ENCODE results near the gene JAM3. TPM values are rescaled to one million over a fixed set of nuclear protein-coding genes. Genes with fewer than 3 reads are reported as not detected.
A peak's percentile ranks its signal among the peaks of the same experiment; 100 is the strongest.

The JAM3 gene
- total RNA-seq, 4 donors from 2014 or later: 13.3 to 36.0 (median 16.8) TPM

- Histone ChIP-seq H3K27ac (no peak overlapping the region), H3K9me3 (no peaks in the 10 kb centered on the region), H3K4me3 (replicated peaks in 1 of 3) (no peak overlapping the region), H3K27me3 (no peaks in the 10 kb centered on the region), H3K36me3 (no peaks in the 10 kb centered on the region), H3K4me1 (peaks cover 0 to 7% of the 10 kb centered on the region in 2 donors)
- DNase-seq: peak in 1 of 2 donors; percentile 27
- WGBS, 2 donors: 41 to 58% methylated on average over 6 to 11 of the region's 11 CpGs
- TF ChIP-seq CTCF (IDR thresholded peaks at IDR 0.05) (no peak), POLR2A (IDR thresholded peaks at IDR 0.05) (no peak)
- intact Hi-C loops (cut with DNase I): no loop called here
Observed at GRCh38 chr11:134047586-134047999, 21.3 kb upstream of the JAM3 start.

GRCh38 chr11:134048028-134048427 is 20.8 kb upstream of the JAM3 start:
- Histone ChIP-seq H3K27me3 (no peaks in the 10 kb centered on the region), H3K9me3 (no peaks in the 10 kb centered on the region), H3K4me1 (peaks cover 0 to 7% of the 10 kb centered on the region in 2 donors), H3K27ac (no peak overlapping the region), H3K36me3 (no peaks in the 10 kb centered on the region), H3K4me3 (replicated peaks in 1 of 3) (no peak overlapping the region)
- TF ChIP-seq POLR2A (IDR thresholded peaks at IDR 0.05) (no peak), CTCF (IDR thresholded peaks at IDR 0.05) (no peak)
- WGBS, 2 donors: 77 to 85% methylated on average over 9 of the region's 9 CpGs
- no peak for DNase-seq
- intact Hi-C loops (cut with DNase I): no loop called here

GRCh38 chr11:134049303-134049702 is 19.6 kb upstream of the JAM3 start:
- Histone ChIP-seq H3K9me3 (no peaks in the 10 kb centered on the region), H3K27me3 (no peaks in the 10 kb centered on the region), H3K4me1 (peaks cover 0 to 7% of the 10 kb centered on the region in 2 donors), H3K4me3 (replicated peaks in 1 of 3) (no peak overlapping the region), H3K36me3 (no peaks in the 10 kb centered on the region), H3K27ac (no peak overlapping the region)
- DNase-seq: no peak
- intact Hi-C loops (cut with DNase I): no loop called here
- WGBS, 2 donors: 31% methylated on average over 11 of the region's 11 CpGs
- no peak for TF ChIP-seq CTCF (IDR thresholded peaks at IDR 0.05)
- no peak for TF ChIP-seq POLR2A (IDR thresholded peaks at IDR 0.05)

GRCh38 chr11:134050541-134051383 is 18.1 kb upstream of the JAM3 start:
- DNase-seq: peak; percentile 64 to 76
- intact Hi-C loops (cut with DNase I): loop anchor here (5.0 kb wide), 1 partner anchor 87 kb away; no protein-coding TSS in a partner anchor
- no peaks in the 10 kb centered on the region for H3K27me3 ChIP-seq
- TF ChIP-seq POLR2A (IDR thresholded peaks at IDR 0.05) (peak in 1 of 2 donors; percentile 8), CTCF (IDR thresholded peaks at IDR 0.05) (peak; percentile 80 to 96 (median 88))
- no peak overlapping the region for H3K27ac ChIP-seq
- WGBS, 2 donors: 39 to 42% methylated on average over 37 to 41 of the region's 43 CpGs
- H3K9me3 ChIP-seq: no peaks in the 10 kb centered on the region
- H3K36me3 ChIP-seq: no peaks in the 10 kb centered on the region
- H3K4me3 ChIP-seq (replicated peaks in 1 of 3): no peak overlapping the region
- H3K4me1 ChIP-seq: peaks cover 0 to 7% of the 10 kb centered on the region in 2 donors

DNA sequence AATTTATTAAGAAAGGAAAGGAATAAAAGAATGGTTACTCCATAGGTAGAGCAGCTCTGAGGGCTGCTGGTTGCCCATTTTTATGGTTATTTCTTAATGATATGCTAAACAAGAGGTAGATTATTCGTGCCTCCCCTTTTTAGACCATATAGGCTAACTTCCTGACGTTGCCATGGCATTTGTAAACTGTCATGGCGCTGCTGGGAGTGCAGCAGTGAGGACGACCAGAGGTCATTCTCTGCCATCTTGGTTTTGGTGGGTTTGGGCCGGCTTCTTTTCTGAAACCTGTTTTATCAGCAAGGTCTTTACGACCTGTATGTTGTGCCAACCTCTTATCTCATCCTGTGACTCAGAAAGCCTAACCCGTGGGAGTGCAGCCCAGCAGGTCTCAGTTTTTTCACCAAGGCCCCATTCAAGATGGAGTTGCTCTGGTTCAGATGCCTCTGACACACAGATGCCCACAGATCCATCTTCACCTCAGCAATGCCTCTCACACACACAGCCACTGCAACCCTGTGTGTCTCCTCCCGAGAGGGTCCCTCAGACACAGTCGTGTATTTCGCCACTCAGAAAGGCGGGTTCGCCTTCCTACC is 16.4 kb upstream of the JAM3 start:
- H3K4me3 ChIP-seq (replicated peaks in 1 of 3): no peak overlapping the region
- DNase-seq: no peak
- peaks cover 0 to 7% of the 10 kb centered on the region in 2 donors for H3K4me1 ChIP-seq
- no peak for TF ChIP-seq POLR2A (IDR thresholded peaks at IDR 0.05)
- TF ChIP-seq CTCF (IDR thresholded peaks at IDR 0.05): no peak
- 72 to 80% methylated on average over 8 to 12 of the region's 12 CpGs for WGBS, 2 donors
- no peaks in the 10 kb centered on the region for H3K9me3 ChIP-seq
- no peaks in the 10 kb centered on the region for H3K27me3 ChIP-seq
- H3K36me3 ChIP-seq: no peaks in the 10 kb centered on the region
- no peak overlapping the region for H3K27ac ChIP-seq
- intact Hi-C loops (cut with DNase I): loop anchor here (5.0 kb wide), 1 partner anchor 85 kb away; no protein-coding TSS in a partner anchor
